Measurements from ENCODE around the gene CHST11. TPM values are rescaled to one million over a fixed set of nuclear protein-coding genes. Genes with fewer than 3 reads are reported as not detected.
A peak's percentile ranks its signal among the peaks of the same experiment; 100 is the strongest.

CHST11 gene
- total RNA-seq, 1 donor from 2014 or later, result 6.0 TPM

- intact Hi-C loops (cut with micrococcal nuclease), result no loop called here
- Histone ChIP-seq H3K27me3 (ENCODE audit: low read depth) (no peaks in the 10 kb centered on the region), H3K4me1 (peaks cover 5% of the 10 kb centered on the region), H3K27ac (replicated peaks) (no peak overlapping the region), H3K4me3 (no peak overlapping the region), H3K36me3 (no peaks in the 10 kb centered on the region), H3K9me3 (replicated peaks) (peaks cover 6% of the 10 kb centered on the region)
- DNase-seq, result no peak
- TF ChIP-seq, protein P1, sequence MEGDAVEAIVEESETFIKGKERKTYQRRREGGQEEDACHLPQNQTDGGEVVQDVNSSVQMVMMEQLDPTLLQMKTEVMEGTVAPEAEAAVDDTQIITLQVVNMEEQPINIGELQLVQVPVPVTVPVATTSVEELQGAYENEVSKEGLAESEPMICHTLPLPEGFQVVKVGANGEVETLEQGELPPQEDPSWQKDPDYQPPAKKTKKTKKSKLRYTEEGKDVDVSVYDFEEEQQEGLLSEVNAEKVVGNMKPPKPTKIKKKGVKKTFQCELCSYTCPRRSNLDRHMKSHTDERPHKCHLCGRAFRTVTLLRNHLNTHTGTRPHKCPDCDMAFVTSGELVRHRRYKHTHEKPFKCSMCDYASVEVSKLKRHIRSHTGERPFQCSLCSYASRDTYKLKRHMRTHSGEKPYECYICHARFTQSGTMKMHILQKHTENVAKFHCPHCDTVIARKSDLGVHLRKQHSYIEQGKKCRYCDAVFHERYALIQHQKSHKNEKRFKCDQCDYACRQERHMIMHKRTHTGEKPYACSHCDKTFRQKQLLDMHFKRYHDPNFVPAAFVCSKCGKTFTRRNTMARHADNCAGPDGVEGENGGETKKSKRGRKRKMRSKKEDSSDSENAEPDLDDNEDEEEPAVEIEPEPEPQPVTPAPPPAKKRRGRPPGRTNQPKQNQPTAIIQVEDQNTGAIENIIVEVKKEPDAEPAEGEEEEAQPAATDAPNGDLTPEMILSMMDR (IDR thresholded peaks at IDR 0.05; ENCODE audit: borderline replicate concordance), result no peak
These were observed 238.0 kb downstream of the CHST11 start for GRCh38 chr12:104694711-104695110.

DNA sequence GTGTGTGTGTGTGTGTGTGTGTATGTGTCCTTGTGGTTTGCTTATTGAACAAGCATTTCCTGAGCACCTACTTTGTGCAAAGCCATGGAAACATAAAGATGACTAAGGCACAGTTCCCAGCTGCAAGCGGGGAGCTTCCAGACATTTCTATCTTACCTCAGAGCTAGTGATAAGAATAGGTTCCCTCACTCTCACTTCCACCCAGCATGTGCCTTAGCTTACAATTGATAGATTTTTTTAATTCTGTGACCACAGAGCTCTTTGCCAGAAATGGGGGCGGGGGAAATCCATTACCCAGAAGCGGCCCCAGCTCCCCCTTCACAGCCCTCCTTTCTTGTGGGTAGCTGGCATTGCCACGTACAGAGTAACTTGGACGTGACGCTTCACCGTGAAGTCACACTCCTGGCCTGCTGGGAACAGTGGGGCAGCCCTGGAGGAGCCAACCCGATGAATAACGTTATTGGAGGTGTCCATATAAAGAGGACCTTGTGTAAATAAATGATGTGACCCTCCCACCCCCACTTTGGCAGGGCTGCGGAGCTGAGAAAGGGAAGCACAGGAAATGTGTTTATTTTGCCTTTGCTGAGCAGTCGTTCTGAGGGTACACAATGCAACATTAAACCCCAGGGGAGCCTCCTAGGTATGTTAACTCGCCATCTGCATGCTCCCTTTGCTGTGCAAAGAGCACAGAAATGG is 238.9 kb downstream of the CHST11 start:
- Histone ChIP-seq H3K27me3 (ENCODE audit: low read depth) (no peaks in the 10 kb centered on the region), H3K4me3 (no peak overlapping the region), H3K36me3 (no peaks in the 10 kb centered on the region), H3K9me3 (replicated peaks) (peaks cover 6% of the 10 kb centered on the region), H3K4me1 (peaks cover 5% of the 10 kb centered on the region), H3K27ac (replicated peaks) (no peak overlapping the region)
- TF ChIP-seq, protein P1 (IDR thresholded peaks at IDR 0.05; ENCODE audit: borderline replicate concordance), result no peak
- intact Hi-C loops (cut with micrococcal nuclease), result no loop called here
- DNase-seq, result no peak

GRCh38 chr12:104697186-104697585 is 240.4 kb downstream of the CHST11 start:
- peaks cover 13% of the 10 kb centered on the region for H3K4me1 ChIP-seq
- no peak for DNase-seq
- intact Hi-C loops (cut with micrococcal nuclease), result no loop called here
- H3K9me3 ChIP-seq (replicated peaks), result peaks cover 6% of the 10 kb centered on the region
- H3K27ac ChIP-seq (replicated peaks), result no peak overlapping the region
- no peaks in the 10 kb centered on the region for H3K27me3 ChIP-seq (ENCODE audit: low read depth)
- H3K4me3 ChIP-seq, result no peak overlapping the region
- TF ChIP-seq, protein P1 (IDR thresholded peaks at IDR 0.05; ENCODE audit: borderline replicate concordance), result no peak
- H3K36me3 ChIP-seq, result no peaks in the 10 kb centered on the region

GRCh38 chr12:104698871-104699270 is 242.1 kb downstream of the CHST11 start:
- H3K27ac ChIP-seq (replicated peaks), result no peak overlapping the region
- H3K27me3 ChIP-seq (ENCODE audit: low read depth), result no peaks in the 10 kb centered on the region
- intact Hi-C loops (cut with micrococcal nuclease), result no loop called here
- H3K36me3 ChIP-seq, result no peaks in the 10 kb centered on the region
- no peak overlapping the region for H3K4me3 ChIP-seq
- H3K4me1 ChIP-seq, result peaks cover 20% of the 10 kb centered on the region
- DNase-seq, result no peak
- TF ChIP-seq, protein P1 (IDR thresholded peaks at IDR 0.05; ENCODE audit: borderline replicate concordance), result no peak
- no peaks in the 10 kb centered on the region for H3K9me3 ChIP-seq (replicated peaks)

DNA sequence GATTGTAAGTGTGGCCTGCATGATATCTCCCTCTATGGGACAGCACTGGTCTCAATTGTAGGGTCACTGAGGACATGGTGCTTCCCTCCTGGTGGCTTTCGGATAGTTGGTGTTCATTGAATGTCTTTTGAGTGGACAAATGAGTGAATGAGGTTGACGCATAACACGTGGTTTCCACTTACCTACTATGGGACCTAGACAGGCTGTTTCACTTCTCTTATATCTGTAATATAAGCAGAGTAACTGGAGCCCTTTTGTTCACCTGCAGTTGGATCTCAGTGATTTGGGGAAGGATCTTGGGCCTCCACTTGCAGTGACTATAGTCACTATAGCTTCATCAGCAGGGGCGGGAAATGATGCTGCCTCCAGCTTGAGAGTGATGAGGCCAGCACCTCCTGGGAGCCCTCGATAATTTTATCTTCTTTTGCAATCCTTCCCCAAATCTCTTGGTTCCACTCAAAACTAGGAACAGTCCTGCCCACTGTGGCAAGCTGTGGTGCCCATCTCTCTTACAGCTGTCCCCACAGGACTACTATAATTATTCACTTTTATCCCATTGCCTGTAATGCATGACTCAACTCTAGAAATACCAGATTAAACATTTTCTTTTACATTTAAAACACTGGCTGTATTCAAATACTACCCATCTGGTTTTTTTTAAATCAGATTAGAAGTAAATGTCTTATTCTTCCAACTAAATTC is 242.9 kb downstream of the CHST11 start:
- TF ChIP-seq, protein P1 (IDR thresholded peaks at IDR 0.05; ENCODE audit: borderline replicate concordance), result peak; percentile 31
- DNase-seq, result no peak
- Histone ChIP-seq H3K4me3 (no peak overlapping the region), H3K9me3 (replicated peaks) (no peaks in the 10 kb centered on the region), H3K4me1 (peaks cover 17% of the 10 kb centered on the region), H3K36me3 (no peaks in the 10 kb centered on the region), H3K27me3 (ENCODE audit: low read depth) (no peaks in the 10 kb centered on the region), H3K27ac (replicated peaks) (no peak overlapping the region)
- intact Hi-C loops (cut with micrococcal nuclease), result no loop called here

All from left ventricle myocardium inferior (tissue), 1 donor.